CD4-positive, alpha-beta T cell treated with Interleukin-21 for 1 hour (primary cell): ENCODE data around the gene TMEM98.
"Not testable (repeated sequence)": the region's sequence is repeated elsewhere in the genome, so short reads cannot be mapped to it uniquely, and the experiment has no call there.

ENCODE experiments used
- DNase-seq: peaks from one replicate; pipeline ENCODE4 v3.0.0-alpha.2; 2020

The TMEM98 gene, protein sequence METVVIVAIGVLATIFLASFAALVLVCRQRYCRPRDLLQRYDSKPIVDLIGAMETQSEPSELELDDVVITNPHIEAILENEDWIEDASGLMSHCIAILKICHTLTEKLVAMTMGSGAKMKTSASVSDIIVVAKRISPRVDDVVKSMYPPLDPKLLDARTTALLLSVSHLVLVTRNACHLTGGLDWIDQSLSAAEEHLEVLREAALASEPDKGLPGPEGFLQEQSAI

GRCh38 chr17:32927724-32928585 is at the start of gene TMEM98:
TSS of gene TMEM98 (plus strand) at chr17:32928153. CDS start at chr17:32931529, 3,376 bp downstream.
- DNase-seq, result no peak

GRCh38 chr17:32878211-32878610 is 49.7 kb upstream of the TMEM98 start:
- no peak for DNase-seq

- no peak for DNase-seq
These were observed 48.8 kb upstream of the TMEM98 start for GRCh38 chr17:32879134-32879533.

DNA sequence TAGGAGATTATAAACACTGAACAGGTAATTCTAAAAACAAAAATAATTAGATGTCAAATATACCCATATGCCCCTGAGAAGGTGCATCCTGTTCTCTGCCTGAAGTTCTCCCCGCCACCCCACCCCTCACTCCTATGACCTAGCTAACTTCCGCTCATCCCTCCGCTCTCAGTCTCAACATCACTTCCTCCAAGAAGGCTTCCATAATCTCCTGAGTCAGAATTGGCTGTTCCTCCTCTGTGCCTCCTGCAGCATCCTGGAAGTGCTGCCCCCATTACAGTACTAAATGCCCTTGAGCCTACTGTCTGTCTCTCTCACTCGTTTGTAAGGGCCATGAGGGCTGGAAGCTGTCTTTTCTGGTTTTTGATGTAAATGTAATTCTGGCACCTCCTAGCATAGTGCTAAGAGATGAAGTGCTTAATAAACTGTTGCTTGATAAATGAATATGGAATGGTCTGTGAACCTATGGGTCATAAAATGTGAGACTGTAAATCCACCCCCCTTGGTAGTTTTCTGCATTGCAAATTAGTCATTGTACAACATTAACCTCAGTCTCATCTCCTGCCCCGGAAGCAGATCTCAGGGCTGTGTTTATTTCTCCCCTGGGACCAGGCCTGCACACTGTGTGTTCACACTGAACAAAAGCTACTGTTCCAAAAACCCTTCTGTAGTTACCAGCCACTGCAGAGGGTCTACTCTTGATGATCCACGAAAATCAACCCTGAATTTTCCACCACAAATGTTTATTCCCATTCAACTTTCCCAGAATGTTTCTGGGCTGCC is 47.1 kb upstream of the TMEM98 start:
- no peak for DNase-seq

DNA sequence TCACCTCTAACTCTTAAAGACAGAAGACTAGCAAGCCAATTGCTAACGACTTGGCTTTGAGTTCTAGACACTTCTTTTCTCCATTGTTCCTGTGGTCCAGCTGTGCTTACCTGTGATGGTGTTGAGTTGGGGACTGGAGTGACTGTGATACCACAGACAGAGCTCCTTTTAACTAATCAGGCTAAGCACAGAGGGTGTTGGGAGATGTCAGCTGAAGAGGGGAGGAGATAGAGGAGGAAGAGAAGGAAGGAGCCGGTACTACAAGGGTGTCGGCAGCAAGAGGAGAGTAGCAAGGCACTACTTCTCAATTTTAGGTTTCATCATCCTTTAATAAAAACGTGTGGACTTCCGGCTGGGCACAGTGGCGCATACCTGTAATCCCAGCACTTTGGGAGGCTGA is 45.9 kb upstream of the TMEM98 start:
- DNase-seq, result no peak

- no peak for DNase-seq
These were observed 45.2 kb upstream of the TMEM98 start for GRCh38 chr17:32882734-32883133.

DNA sequence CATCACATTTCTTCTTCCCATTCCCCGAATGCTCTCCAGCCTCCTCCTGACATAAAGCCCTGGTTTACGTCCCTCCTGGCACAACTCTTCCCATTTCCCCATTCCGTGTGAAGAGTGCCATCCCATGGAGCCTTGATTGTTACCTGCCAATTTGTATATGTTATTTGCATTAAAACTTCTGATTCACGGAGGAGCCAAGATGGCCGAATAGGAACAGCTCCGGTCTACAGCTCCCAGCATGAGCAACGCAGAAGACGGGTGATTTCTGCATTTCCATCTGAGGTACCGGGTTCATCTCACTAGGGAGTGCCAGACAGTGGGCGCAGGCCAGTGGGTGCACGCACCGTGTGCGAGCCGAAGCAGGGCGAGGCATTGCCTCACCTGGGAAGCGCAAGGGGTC is 41.0 kb upstream of the TMEM98 start:
- DNase-seq, result not testable (repeated sequence)

DNA sequence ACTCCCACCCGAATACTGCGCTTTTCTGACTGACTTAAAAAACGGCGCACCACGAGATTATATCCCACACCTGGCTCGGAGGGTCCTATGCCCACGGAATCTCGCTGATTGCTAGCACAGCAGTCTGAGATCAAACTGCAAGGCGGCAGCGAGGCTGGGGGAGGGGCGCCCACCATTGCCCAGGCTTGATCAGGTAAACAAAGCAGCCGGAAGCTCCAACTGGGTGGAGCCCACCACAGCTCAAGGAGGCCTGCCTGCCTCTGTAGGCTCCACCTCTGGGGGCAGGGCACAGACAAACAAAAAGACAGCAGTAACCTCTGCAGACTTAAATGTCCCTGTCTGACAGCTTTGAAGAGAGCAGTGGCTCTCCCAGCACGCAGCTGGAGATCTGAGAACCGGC is 40.5 kb upstream of the TMEM98 start:
- DNase-seq, result not testable (repeated sequence)

GRCh38 chr17:32894245-32894644 is 33.7 kb upstream of the TMEM98 start:
- DNase-seq, result no peak

DNA sequence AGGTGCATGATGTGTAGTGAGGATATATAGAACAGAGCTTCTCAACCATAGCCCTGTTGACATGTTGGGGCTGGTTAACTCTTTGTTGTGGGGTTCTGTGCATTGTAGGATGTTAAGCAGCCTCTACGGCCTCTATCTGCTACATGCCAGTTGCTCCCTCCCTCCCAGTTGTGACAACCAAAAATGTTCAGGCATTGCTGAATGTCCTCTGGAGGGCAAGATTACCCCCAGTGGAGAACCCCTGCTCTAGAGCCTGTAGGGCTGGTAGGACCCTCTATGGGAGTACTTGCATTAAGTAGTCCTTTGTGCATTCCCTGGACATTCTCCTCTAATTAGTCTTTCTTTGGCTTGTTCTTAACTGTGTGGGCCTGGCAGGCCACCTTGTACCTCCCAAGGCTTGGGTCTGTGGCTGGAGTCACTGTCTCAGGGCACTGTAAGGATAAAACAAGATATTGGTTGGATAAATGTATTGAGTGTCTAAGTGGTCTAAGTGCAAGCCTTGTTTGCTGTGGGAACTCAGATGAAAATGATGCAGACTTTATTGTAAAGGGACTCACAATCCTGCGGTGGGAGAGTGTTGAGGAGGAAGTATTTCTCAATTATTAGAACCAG is 31.2 kb upstream of the TMEM98 start:
- no peak for DNase-seq

- no peak for DNase-seq
These were observed 28.5 kb upstream of the TMEM98 start for GRCh38 chr17:32899236-32900013.

DNA sequence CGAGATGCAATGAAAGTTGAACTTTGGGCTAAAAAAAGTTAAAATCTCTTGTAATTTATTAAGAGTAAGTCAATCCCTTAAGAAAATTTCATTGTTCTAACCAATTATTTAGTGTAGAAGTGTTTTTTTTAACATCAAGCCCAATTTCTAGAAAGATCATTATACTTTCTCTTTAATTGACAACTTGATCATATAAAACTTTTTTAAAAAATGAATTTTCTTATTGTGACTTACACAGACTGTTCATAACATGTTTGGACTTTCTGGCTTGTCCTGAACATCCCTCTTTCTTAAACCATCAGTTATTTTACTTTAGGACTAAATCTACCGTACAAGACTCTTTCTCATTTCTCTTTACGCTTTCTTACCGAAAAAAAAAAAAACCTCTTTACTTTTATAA is 26.2 kb upstream of the TMEM98 start:
- no peak for DNase-seq

- DNase-seq, result no peak
These were observed 23.9 kb upstream of the TMEM98 start for GRCh38 chr17:32903774-32904673.

GRCh38 chr17:32904891-32905290 is 23.1 kb upstream of the TMEM98 start:
- no peak for DNase-seq

- no peak for DNase-seq
These were observed 20.4 kb upstream of the TMEM98 start for GRCh38 chr17:32907583-32907982.

DNA sequence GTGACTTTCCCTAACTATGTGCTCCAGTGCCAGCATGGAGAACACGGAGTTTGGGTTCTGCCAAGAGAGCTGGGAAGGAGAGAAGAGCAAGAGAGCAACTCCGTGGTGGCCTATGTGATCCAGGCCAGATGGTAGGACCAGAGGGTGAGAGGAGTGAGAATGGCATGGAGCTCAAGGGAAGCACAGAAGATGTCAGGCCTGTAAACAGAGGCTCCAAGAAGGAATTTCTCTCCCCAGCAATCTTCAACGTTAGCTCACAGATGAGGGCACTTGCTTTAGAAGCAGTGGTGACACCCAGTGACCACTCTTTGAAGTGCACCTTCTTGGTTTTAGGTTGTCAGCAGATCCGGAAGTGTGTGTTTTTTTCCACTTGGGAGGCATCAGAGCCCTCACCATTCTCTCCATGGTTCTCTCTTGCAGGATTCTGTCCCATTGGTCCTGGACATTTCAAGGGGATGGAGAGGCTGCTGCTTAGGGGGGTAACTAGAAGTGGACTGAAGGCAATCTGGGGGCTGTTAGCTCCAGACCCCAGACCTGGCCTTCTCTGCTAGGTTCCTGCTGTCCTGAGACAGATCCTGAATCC is 18.1 kb upstream of the TMEM98 start:
- peak; percentile 55 for DNase-seq

DNA sequence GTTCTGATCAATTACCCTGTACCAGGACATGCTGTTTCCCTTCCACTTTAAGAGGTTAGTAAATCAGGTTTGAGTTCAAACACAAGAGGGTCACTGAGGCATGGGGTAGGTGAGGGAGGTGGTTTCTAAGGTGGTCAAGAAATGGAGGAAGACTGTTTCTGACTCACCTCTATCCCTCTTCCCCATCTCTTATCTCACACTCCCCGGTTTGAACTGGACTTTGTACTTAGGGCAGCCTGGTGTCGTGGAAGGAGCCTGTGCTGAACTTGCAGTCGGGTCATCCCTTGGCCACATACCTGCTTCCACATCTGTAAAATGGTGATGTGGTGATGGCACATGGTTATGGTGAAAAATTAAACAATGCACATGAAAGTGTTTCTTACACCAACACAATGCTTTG is 17.2 kb upstream of the TMEM98 start:
- DNase-seq, result no peak

DNA sequence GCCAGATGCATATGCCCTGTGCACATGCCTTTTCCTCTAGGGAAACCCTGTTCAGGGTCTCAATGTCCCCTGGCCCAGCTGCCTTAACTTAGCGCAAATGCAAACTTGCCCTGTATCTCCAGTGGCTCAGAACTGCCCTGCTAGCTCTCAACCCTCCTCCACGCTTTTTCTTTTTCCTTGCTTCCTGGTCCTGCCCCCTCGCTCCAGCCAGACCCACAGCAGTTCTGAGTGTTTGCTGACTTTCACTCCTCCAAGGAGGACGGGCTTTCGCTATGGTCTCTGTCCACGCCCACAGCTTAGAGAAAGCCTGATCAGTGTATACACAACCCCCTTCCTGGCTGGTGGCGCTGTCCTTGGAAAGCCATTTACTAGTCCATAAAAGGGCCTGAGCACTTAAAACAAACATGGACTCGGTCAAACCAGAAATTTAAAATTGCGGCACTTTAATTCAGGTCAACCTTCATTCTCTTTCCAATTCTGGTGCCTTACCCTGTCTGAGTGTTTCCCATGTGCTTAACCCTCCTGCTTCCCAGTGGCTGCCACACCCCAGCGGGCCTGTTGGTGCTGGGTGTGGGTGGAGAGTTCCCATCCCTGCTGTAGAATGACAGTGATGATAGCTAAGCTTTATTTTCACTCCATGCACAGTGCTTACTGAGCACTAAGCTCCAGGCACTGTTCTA is 15.6 kb upstream of the TMEM98 start:
- no peak for DNase-seq

GRCh38 chr17:32913593-32913992 is 14.4 kb upstream of the TMEM98 start:
- no peak for DNase-seq

DNA sequence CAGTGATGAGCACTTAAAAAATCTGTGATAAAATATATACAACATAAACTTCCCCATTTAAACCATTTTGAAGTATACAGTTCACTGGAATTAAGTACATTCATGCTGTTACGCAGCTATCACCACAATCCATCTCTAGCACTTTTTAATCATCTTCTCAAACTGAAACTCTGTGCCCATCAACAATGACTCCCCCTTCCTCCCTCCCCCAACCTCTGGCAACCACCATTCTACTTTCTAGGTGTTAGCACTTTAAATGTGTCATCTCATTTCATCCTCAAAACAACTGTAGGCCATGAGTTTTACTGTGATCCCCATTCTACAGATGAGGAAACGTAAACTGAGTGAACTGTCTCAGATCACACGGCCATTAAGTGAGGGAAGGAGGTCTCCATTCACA is 13.8 kb upstream of the TMEM98 start:
- DNase-seq, result no peak
